B cell (primary cell): ENCODE measurements around the gene KRT9. TPM values are rescaled to one million over a fixed set of nuclear protein-coding genes. Genes with fewer than 3 reads are reported as not detected.

ENCODE experiments used
- ATAC-seq: fragments of 200-7000 bp; cut with Tn5 transposase; one replicate; pipeline ENCODE4 v1.10.0; 2021; ENCODE audit warnings: low read depth, mild to moderate bottlenecking, moderate number of reproducible peaks, moderate library complexity
- CTCF ChIA-PET: fragments of 350-600 bp; sonication (Branson Sonifier 250); formaldehyde crosslinking; loops from one replicate; lab custom pipeline; 2021; ENCODE audit warnings: antibody characterized with exemption, inconsistent platforms; lab: Charles Lee
- POLR2A ChIA-PET: fragments of 350-600 bp; sonication (Branson Sonifier 250); formaldehyde crosslinking; loops from one replicate; lab custom pipeline; 2021; ENCODE audit warnings: antibody characterized with exemption; lab: Charles Lee
- DNase-seq: peaks from one replicate; pipeline ENCODE4 v3.0.0; 2013
- H2AFZ ChIP-seq: 2 replicates; pipeline ENCODE4 v1.6.1; 2012; ENCODE audit warnings: mild to moderate bottlenecking, low read depth, low read length; ENCODE audit not compliant: insufficient read depth, poor library complexity, severe bottlenecking
- H3K27ac ChIP-seq, 2 donors: 1 replicate in 1 of 2; 2 replicates in 1 of 2; pipeline ENCODE4 v1.5.1; 2012 to 2013; ENCODE audit warnings: low read length in 2 of 2, mild to moderate bottlenecking in 2 of 2, moderate library complexity in 1 of 2
- H3K27me3 ChIP-seq, 4 experiments: fragments of 200-600 bp in 1 of 4; sonication (generic) in 1 of 4; replicated peaks in 1 of 4; 1 replicate in 2 of 4; 2 replicates in 2 of 4; pipeline versions ENCODE4 v1.6.1 to v1.7.0; 2013 to 2016; ENCODE audit warnings: low read length in 3 of 4, mild to moderate bottlenecking in 2 of 4, mixed read lengths in 1 of 4, moderate library complexity in 1 of 4; ENCODE audit not compliant: insufficient read depth in 4 of 4, control insufficient read depth in 3 of 4; ENCODE audit errors: control extremely low read depth in 1 of 4
- H3K36me3 ChIP-seq, 2 experiments: replicated peaks in 1 of 2; 1 replicate in 1 of 2; 2 replicates in 1 of 2; pipeline versions ENCODE4 v1.6.1 to v1.7.1; 2013; ENCODE audit warnings: low read length in 1 of 2; ENCODE audit not compliant: insufficient read depth in 2 of 2, control insufficient read depth in 1 of 2; ENCODE audit errors: control extremely low read depth in 1 of 2, extremely low read depth in 1 of 2
- H3K4me1 ChIP-seq, 2 donors: fragments of 200-600 bp in 1 of 2; sonication (generic) in 1 of 2; 1 replicate in 1 of 2; 2 replicates in 1 of 2; pipeline versions ENCODE4 v1.5.1 to v1.6.1; 2013 to 2017; ENCODE audit warnings: low read length in 2 of 2; ENCODE audit not compliant: control insufficient read depth in 2 of 2, insufficient read depth in 2 of 2
- H3K4me2 ChIP-seq: replicated peaks from 2 replicates; pipeline ENCODE3; 2012; ENCODE audit warnings: mild to moderate bottlenecking, low read depth, low read length; ENCODE audit not compliant: poor library complexity, severe bottlenecking
- H3K4me3 ChIP-seq, 5 experiments: fragments of 200-600 bp in 1 of 5; sonication (generic) in 1 of 5; 1 replicate in 3 of 5; 2 replicates in 2 of 5; pipeline versions ENCODE4 v1.5.1 to v1.7.0; 2011 to 2016; ENCODE audit warnings: low read length in 4 of 5, mild to moderate bottlenecking in 4 of 5, low read depth in 2 of 5, control low read depth in 1 of 5, moderate library complexity in 1 of 5; ENCODE audit not compliant: insufficient read depth in 1 of 5; ENCODE audit errors: control extremely low read depth in 1 of 5, extremely low read depth in 1 of 5
- H3K79me2 ChIP-seq: fragments of 200-600 bp; sonication (generic); one replicate; pipeline ENCODE4 v1.6.0; 2016; ENCODE audit warnings: low read length; ENCODE audit not compliant: control insufficient read depth, insufficient read depth
- H3K9ac ChIP-seq: fragments of 200-600 bp; sonication (generic); 2 replicates; pipeline ENCODE4 v1.6.1; 2017; ENCODE audit warnings: mild to moderate bottlenecking, low read length, moderate library complexity
- H3K9me3 ChIP-seq, 3 donors: one replicate each; pipeline versions ENCODE4 v1.6.1 to v1.7.1; 2013; ENCODE audit warnings: low read length in 2 of 3; ENCODE audit not compliant: control insufficient read depth in 2 of 3, insufficient read depth in 1 of 3; ENCODE audit errors: control extremely low read depth in 1 of 3
- H4K20me1 ChIP-seq: 2 replicates; pipeline ENCODE4 v1.6.0; 2012; ENCODE audit warnings: mild to moderate bottlenecking, low read length; ENCODE audit not compliant: insufficient read depth, control insufficient read depth, poor library complexity, severe bottlenecking
- H3K27ac Mint-ChIP-seq: one replicate; pipeline ENCODE4 v1.8.0; 2021; ENCODE audit warnings: mixed read lengths
- H3K27me3 Mint-ChIP-seq: one replicate; pipeline ENCODE4 v1.8.0; 2021; ENCODE audit warnings: mixed read lengths
- H3K4me1 Mint-ChIP-seq: one replicate; pipeline ENCODE4 v1.8.0; 2021; ENCODE audit warnings: mixed read lengths
- H3K4me3 Mint-ChIP-seq: one replicate; pipeline ENCODE4 v1.8.0; 2021; ENCODE audit warnings: mixed read lengths
- H3K9me3 Mint-ChIP-seq: one replicate; pipeline ENCODE4 v1.8.0; 2022; ENCODE audit warnings: mixed read lengths; ENCODE audit not compliant: insufficient read depth
- CTCF ChIP-seq: fragments of 200-600 bp; IDR thresholded peaks from one replicate; pipeline ENCODE4 v1.8.0; 2022; ENCODE audit warnings: antibody characterized with exemption, mild to moderate bottlenecking
- EZH2 ChIP-seq: IDR thresholded peaks from 2 replicates; pipeline ENCODE4 v1.6.1; 2012; ENCODE audit warnings: borderline replicate concordance, low read depth, mild to moderate bottlenecking, moderate library complexity, low read length; ENCODE audit not compliant: insufficient read depth, poor library complexity, severe bottlenecking
- WGBS: methylation state at CpG from one replicate; pipeline ENCODE4 v1.1.5; 2013; ENCODE audit warnings: missing lambda C conversion rate; ENCODE audit not compliant: insufficient coverage; 5-methylcytosine and 5-hydroxymethylcytosine counted together
- intact Hi-C: fragments of 100-400 bp; cut with micrococcal nuclease; formaldehyde crosslinking; loops from one replicate; pipeline ENCODE4 v1.10.0; 2022
- polyA plus RNA-seq: library from polyadenylated mRNA; depleted of rRNA; stranded (reverse); fragments of >200 nt; gene quantifications from 2 replicates; pipeline ENCODE4 v1.2.3, GENCODE V29; 2012
- total RNA-seq, 2 donors: library from RNA; stranded (reverse); fragments of 120-200 nt in 1 of 2; gene quantifications; 1 replicate in 1 of 2; 2 replicates in 1 of 2; pipeline versions ENCODE4 v1.2.3 to v1.2.4, GENCODE V29; 2013 to 2022

The KRT9 gene
- total and polyA plus RNA-seq, 2 donors (not counting 1 experiment from before 2014, with no cell fraction given) = not detected

DNA sequence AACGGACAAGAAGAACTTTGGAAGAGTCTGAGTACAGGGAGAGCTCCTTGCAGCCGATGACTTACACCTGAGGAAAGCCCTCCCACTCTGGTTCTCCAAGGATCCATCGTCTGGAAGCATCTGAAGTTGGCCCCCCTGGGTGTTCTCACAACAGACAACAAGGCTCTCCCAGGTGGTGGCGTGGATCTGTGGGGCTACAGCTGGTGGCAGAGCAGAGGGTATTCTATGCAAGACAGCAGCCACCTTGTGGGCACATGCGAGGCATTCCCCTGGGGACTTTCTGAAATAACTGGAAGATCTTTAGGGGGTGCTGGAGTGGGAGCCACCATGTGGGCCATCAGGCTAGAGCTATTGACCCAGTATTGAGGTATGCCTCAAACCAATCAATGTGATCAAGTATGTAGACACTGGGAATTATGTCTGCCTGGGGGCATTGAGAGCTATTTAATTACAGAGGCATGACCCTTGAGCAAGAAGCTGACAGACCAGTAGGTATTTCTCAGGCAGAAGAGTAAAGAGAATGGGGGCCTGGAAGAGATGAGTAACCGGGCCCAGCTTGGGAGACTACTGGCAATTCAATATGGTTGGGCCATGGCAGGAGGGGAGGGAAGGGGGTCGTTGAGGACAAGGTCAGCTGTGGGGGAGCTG lies 36.8 kb downstream of the KRT9 start:
- CTCF ChIA-PET = no interaction called here
- DNase-seq (no peak), ATAC-seq (no peak)
- Histone ChIP-seq H3K9ac (no peak overlapping the region), H4K20me1 (no peaks in the 10 kb centered on the region), H3K27me3 (peaks cover 0 to 24% (median 7%) of the 10 kb centered on the region in 4 experiments), H3K79me2 (no peaks in the 10 kb centered on the region), H3K4me1 (no peaks in the 10 kb centered on the region), H3K4me3 (no peak overlapping the region), H3K36me3 (no peaks in the 10 kb centered on the region), H3K27ac (no peak overlapping the region), H3K4me2 (no peak overlapping the region), H2AFZ (no peak overlapping the region), H3K9me3 (no peaks in the 10 kb centered on the region)
- no peaks in the 10 kb centered on the region for H3K4me1 Mint-ChIP-seq
- H3K4me3 Mint-ChIP-seq = no peak overlapping the region
- no peak overlapping the region for H3K27ac Mint-ChIP-seq
- WGBS = 55% methylated on average over 5 of the region's 7 CpGs
- H3K27me3 Mint-ChIP-seq = peaks cover 60% of the 10 kb centered on the region
- no peak for TF ChIP-seq CTCF
- TF ChIP-seq EZH2 = no peak
- intact Hi-C loops = no loop called here
- no peaks in the 10 kb centered on the region for H3K9me3 Mint-ChIP-seq
- POLR2A ChIA-PET = no interaction called here

DNA sequence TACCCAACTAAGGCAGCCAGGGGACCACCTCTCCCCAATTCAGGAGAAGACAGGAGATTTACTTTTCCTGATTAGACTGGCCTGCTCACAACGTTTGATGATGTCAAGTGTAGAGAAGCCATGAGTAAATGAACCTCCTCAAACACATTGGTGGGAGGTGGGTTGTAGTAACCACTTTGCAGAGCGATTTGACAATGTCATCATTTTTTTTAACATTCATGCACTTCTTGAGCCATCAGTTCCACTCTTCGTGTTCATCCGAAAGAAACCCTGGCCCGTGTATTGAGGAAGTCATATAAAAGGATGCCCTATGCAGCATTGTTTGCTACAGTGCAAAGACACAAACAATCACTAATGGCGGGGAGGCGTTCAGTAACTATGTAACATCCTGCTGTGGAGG lies 38.2 kb downstream of the KRT9 start:
- no peak overlapping the region for H3K27ac ChIP-seq
- Mint-ChIP-seq H3K4me3 (no peak overlapping the region), H3K4me1 (peaks cover 4% of the 10 kb centered on the region), H3K27me3 (peaks cover 68% of the 10 kb centered on the region), H3K27ac (no peak overlapping the region), H3K9me3 (no peaks in the 10 kb centered on the region)
- ATAC-seq (no peak), DNase-seq (no peak)
- H2AFZ ChIP-seq = no peak overlapping the region
- H3K27me3 ChIP-seq = peaks cover 0 to 37% (median 11%) of the 10 kb centered on the region in 4 experiments
- H3K4me1 ChIP-seq = no peaks in the 10 kb centered on the region
- H3K9ac ChIP-seq = no peak overlapping the region
- H3K79me2 ChIP-seq = no peaks in the 10 kb centered on the region
- peaks cover 0 to under 1% (median 0%) of the 10 kb centered on the region in 3 donors for H3K9me3 ChIP-seq
- TF ChIP-seq EZH2 (no peak), CTCF (no peak)
- no peaks in the 10 kb centered on the region for H3K36me3 ChIP-seq
- 100% methylated on average over 1 of the region's 7 CpGs for WGBS
- intact Hi-C loops = no loop called here
- no peak overlapping the region for H3K4me3 ChIP-seq
- no peak overlapping the region for H3K4me2 ChIP-seq
- POLR2A ChIA-PET = interaction anchor here (0.6 kb wide), 1 partner anchor 12 kb away, joined by 6 read pairs; no protein-coding TSS in a partner anchor
- no peaks in the 10 kb centered on the region for H4K20me1 ChIP-seq
- CTCF ChIA-PET = interaction anchor here (1.7 kb wide), 1 partner anchor 16 kb away, joined by 8 read pairs; no protein-coding TSS in a partner anchor
